Cardiac septum (tissue), 1 donor: ENCODE results near the gene RPP25L. TPM values are rescaled to one million over a fixed set of nuclear protein-coding genes. Genes with fewer than 3 reads are reported as not detected.
A peak's percentile ranks its signal among the peaks of the same experiment; 100 is the strongest.

ENCODE experiments used
- DNase-seq: peaks from one replicate; pipeline ENCODE4 v3.0.0-alpha.2; 2020; ENCODE audit warnings: low spot score
- intact Hi-C: fragments of 100-400 bp; cut with DNase I; formaldehyde crosslinking; loops from one replicate; pipeline ENCODE4 v1.14.0; 2022
- long read RNA-seq: library from polyadenylated mRNA; unstranded; transcript quantifications from one replicate; pipeline ENCODE4 v2.0.0, GENCODE V29; 2021
- total RNA-seq: library from RNA; stranded (reverse); fragmentation: NEBNext Ultra II Directional; extraction: Animal tissue kit (Norgen Biotek cat#: 25700); gene quantifications from one replicate; pipeline ENCODE4 v1.2.1, GENCODE V29; 2021
- donor health status: DM: no; HTN: no; CAD: no.

Gene RPP25L
- total RNA-seq, result 39.4 TPM
- long read RNA-seq, transcript RPP25L-201 (2 exons, 1,092 nt), result minor isoform, 14 of 48 reads
- long read RNA-seq, transcript RPP25L-202 (2 exons, 888 nt), result major isoform, 28 of 48 reads
- long read RNA-seq, partial matches to known transcripts, result 6 of 48 reads
- long read RNA-seq, other reads (novel, unspliced or antisense), result 0 of 48 reads

- DNase-seq, result peak; percentile 94
- intact Hi-C loops, result loop anchor here (1.0 to 5.0 kb wide), 3 partner anchors 8 to 155 kb away; partner anchors contain the start of genes DCTN3, DNAI1, FAM219A and GALT
Measured at GRCh38 chr9:34611811-34612787, at the start of gene RPP25L. Gene RPP25L (minus strand): TSS chr9:34612097. CDS start chr9:34611296, 801 bp downstream.

GRCh38 chr9:34659592-34660253, 47.8 kb upstream of the RPP25L start:
- intact Hi-C loops, result no loop called here
- no peak for DNase-seq

GRCh38 chr9:34658461-34658860, 46.6 kb upstream of the RPP25L start:
- intact Hi-C loops, result no loop called here
- no peak for DNase-seq

- no peak for DNase-seq
- intact Hi-C loops, result no loop called here
Measured at GRCh38 chr9:34656992-34657391, 45.1 kb upstream of the RPP25L start.

GRCh38 chr9:34655394-34655793, 43.5 kb upstream of the RPP25L start:
- DNase-seq, result no peak
- intact Hi-C loops, result no loop called here

GRCh38 chr9:34654323-34655051, 42.6 kb upstream of the RPP25L start:
- intact Hi-C loops, result no loop called here

GRCh38 chr9:34653151-34654072, 41.5 kb upstream of the RPP25L start:
- no peak for DNase-seq
- intact Hi-C loops, result no loop called here

More at GRCh38 chr9:34654323-34655051, 42.6 kb upstream of the RPP25L start:
- DNase-seq, result peak; percentile 84

- intact Hi-C loops, result no loop called here
- no peak for DNase-seq
Measured at GRCh38 chr9:34652602-34653000, 40.7 kb upstream of the RPP25L start.

GRCh38 chr9:34651876-34652601, 40.1 kb upstream of the RPP25L start, which contains the start of gene IL11RA:
Gene IL11RA (plus strand): TSS chr9:34652185. CDS start chr9:34655218, 3,033 bp downstream.
- DNase-seq, result peak; percentile 94
- intact Hi-C loops, result no loop called here

GRCh38 chr9:34651321-34651720, 39.4 kb upstream of the RPP25L start:
- no peak for DNase-seq
- intact Hi-C loops, result no loop called here

- intact Hi-C loops, result no loop called here
- DNase-seq, result no peak
Measured at GRCh38 chr9:34650816-34651215, 38.9 kb upstream of the RPP25L start.

- intact Hi-C loops, result loop anchor here (5.0 kb wide), 2 partner anchors 36 to 54 kb away; partner anchors contain the start of gene RPP25L
- DNase-seq, result no peak
Measured at GRCh38 chr9:34648673-34649072, 36.8 kb upstream of the RPP25L start.

GRCh38 chr9:34647651-34648050, 35.8 kb upstream of the RPP25L start:
- intact Hi-C loops, result loop anchor here (5.0 kb wide), 2 partner anchors 35 to 55 kb away; partner anchors contain the start of gene RPP25L
- no peak for DNase-seq

GRCh38 chr9:34647084-34647403, 35.1 kb upstream of the RPP25L start:
- intact Hi-C loops, result loop anchor here (5.0 kb wide), 2 partner anchors 35 to 55 kb away; partner anchors contain the start of gene RPP25L
- no peak for DNase-seq

- peak; percentile 99 for DNase-seq
- intact Hi-C loops, result loop anchor here (5.0 kb wide), 2 partner anchors 34 to 56 kb away; partner anchors contain the start of gene RPP25L
Measured at GRCh38 chr9:34646211-34647083, 34.5 kb upstream of the RPP25L start, which contains the start of gene GALT. Gene GALT (plus strand): TSS chr9:34646675. CDS start chr9:34646705, 30 bp downstream.

GRCh38 chr9:34644766-34645314, 32.9 kb upstream of the RPP25L start:
- DNase-seq, result no peak
- intact Hi-C loops, result loop anchor here (5.0 kb wide), 2 partner anchors 33 to 57 kb away; partner anchors contain the start of gene RPP25L
